ENCODE results near the gene MX2.

DNA sequence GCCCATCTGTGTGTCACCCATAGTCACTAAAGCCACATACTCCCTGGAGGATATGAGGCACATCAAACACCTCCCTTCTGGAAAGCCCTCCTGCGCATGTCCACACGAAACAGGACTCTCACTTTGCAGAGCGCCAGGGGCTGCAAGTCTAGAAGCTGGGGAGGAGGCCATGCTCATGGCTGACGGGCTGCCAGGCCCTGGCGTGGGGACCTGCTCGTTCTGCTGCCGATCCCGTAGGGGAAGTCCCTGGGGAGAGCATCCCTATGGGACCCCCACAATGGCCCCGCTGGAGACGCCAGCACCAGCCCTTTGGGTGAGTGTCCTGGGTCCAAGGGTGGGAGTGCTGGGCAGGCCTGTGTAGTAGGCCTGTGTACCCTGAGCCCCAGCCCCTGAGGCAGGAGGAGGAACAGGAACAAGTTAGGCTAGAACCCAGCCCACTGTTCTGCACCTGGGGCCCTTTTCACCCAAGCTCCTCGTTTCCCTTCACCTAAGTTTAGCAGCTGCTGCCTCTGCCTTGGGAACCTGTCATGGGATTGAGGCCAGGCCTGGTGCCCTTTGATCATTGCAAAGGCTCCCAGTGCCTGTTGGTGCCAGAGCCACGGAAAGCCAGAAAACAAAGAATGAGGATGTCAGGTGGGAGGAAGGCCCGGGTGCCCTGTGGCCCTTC, 35.3 kb upstream of the MX2 start:
- TF ChIP-seq, protein P1, sequence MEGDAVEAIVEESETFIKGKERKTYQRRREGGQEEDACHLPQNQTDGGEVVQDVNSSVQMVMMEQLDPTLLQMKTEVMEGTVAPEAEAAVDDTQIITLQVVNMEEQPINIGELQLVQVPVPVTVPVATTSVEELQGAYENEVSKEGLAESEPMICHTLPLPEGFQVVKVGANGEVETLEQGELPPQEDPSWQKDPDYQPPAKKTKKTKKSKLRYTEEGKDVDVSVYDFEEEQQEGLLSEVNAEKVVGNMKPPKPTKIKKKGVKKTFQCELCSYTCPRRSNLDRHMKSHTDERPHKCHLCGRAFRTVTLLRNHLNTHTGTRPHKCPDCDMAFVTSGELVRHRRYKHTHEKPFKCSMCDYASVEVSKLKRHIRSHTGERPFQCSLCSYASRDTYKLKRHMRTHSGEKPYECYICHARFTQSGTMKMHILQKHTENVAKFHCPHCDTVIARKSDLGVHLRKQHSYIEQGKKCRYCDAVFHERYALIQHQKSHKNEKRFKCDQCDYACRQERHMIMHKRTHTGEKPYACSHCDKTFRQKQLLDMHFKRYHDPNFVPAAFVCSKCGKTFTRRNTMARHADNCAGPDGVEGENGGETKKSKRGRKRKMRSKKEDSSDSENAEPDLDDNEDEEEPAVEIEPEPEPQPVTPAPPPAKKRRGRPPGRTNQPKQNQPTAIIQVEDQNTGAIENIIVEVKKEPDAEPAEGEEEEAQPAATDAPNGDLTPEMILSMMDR (IDR thresholded peaks at IDR 0.05; ENCODE audit: low read depth, low read length), result no peak
- TF ChIP-seq POLR2A (IDR thresholded peaks at IDR 0.05; ENCODE audit: extremely low read depth, insufficient read length), result no peak
- TF ChIP-seq, protein P2, sequence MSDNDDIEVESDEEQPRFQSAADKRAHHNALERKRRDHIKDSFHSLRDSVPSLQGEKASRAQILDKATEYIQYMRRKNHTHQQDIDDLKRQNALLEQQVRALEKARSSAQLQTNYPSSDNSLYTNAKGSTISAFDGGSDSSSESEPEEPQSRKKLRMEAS (IDR thresholded peaks at IDR 0.05; ENCODE audit: low read depth, low read length), result no peak
